Measurements from ENCODE around the gene MSL3B.

GRCh38 chr2:233851169-233851568 is 17.0 kb downstream of the MSL3B start:
- TF ChIP-seq CTCF (IDR thresholded peaks at IDR 0.05) (no peak), POLR2A (IDR thresholded peaks at IDR 0.05) (no peak)

Data from right lobe of liver (tissue), 4 donors.